K562 (cell line): ENCODE measurements around the gene RANBP3. TPM values are rescaled to one million over a fixed set of nuclear protein-coding genes. Genes with fewer than 3 reads are reported as not detected.

Source experiments
- CBX5 ChIP-seq: IDR thresholded peaks from 2 replicates; pipeline ENCODE4 v1.6.1; 2014; ENCODE audit warnings: low read depth, borderline replicate concordance
- FOS ChIP-seq: IDR thresholded peaks from 3 replicates; pipeline ENCODE4 v1.6.1; 2011; ENCODE audit not compliant: insufficient read length; ENCODE audit errors: extremely low read depth
- KLF16 ChIP-seq: IDR thresholded peaks from 2 replicates; pipeline ENCODE4 v1.6.1; 2016; ENCODE audit warnings: antibody characterized with exemption
- MECOM ChIP-seq: fragments of 250-450 bp; sonication (Bioruptor Pico); IDR thresholded peaks from 2 replicates; pipeline ENCODE4 v1.8.0; 2022; ENCODE audit warnings: inconsistent platforms
- MTA3 ChIP-seq: fragments of 450-650 bp; formaldehyde crosslinking; IDR thresholded peaks from 2 replicates; pipeline ENCODE4 v1.6.1; 2017; ENCODE audit warnings: mild to moderate bottlenecking, borderline replicate concordance
- MTF1 ChIP-seq: fragments of 250-450 bp; sonication (Bioruptor Pico); IDR thresholded peaks from 2 replicates; pipeline ENCODE4 v1.9.0; 2021; ENCODE audit warnings: moderate library complexity, mild to moderate bottlenecking, inconsistent platforms, borderline replicate concordance
- NCOA4 ChIP-seq: fragments of 450-650 bp; IDR thresholded peaks from 2 replicates; pipeline ENCODE4 v1.6.1; 2018; ENCODE audit warnings: mild to moderate bottlenecking; ENCODE audit not compliant: partially characterized antibody
- NEUROD1 ChIP-seq: fragments of 150-350 bp; IDR thresholded peaks from 2 replicates; pipeline ENCODE4 v1.6.1; 2014; ENCODE audit warnings: borderline replicate concordance, low read length, low read depth; ENCODE audit not compliant: partially characterized antibody
- SMAD1 ChIP-seq: fragments of 150-350 bp; IDR thresholded peaks from 2 replicates; pipeline ENCODE4 v1.6.1; 2014; ENCODE audit warnings: low read length, low read depth; ENCODE audit not compliant: partially characterized antibody
- SMAD3 ChIP-seq: fragments of 450-650 bp; formaldehyde crosslinking; conservative IDR thresholded peaks from 2 replicates; pipeline ENCODE4 v1.4.0; 2020; ENCODE audit warnings: mild to moderate bottlenecking
- TCF7L2 ChIP-seq: fragments of 150-350 bp; IDR thresholded peaks from 2 replicates; pipeline ENCODE4 v1.6.1; 2016; ENCODE audit warnings: low read depth, mild to moderate bottlenecking, low read length, moderate library complexity
- ZNF263 ChIP-seq: sonication (generic); formaldehyde crosslinking; IDR thresholded peaks from 2 replicates; pipeline ENCODE4 v1.8.0; 2022; ENCODE audit warnings: mild to moderate bottlenecking, missing genetic modification reagents, borderline replicate concordance
- ZNF75A ChIP-seq: fragments of 450-650 bp; formaldehyde crosslinking; IDR thresholded peaks from 2 replicates; pipeline ENCODE4 v1.4.0; 2020; ENCODE audit warnings: mild to moderate bottlenecking
- polyA plus RNA-seq, 8 experiments: library from polyadenylated mRNA; depleted of rRNA in 4 of 8; stranded (reverse) in 5 of 8; unstranded in 3 of 8; fragments of >200 nt; fragmentation: Nextera tagmentation in 2 of 8; fragmentation: Illumina TruSeq in 1 of 8; extraction: Ambion mirVana in 2 of 8; extraction: Trizol in 1 of 8; gene quantifications; 2 replicates each; pipeline versions ENCODE4 v1.2.1 to v1.2.3, GENCODE V29; 2011 to 2014; ENCODE audit warnings: inconsistent platforms in 1 of 8, missing spikeins in 1 of 8
- total RNA-seq, 7 experiments: library from RNA; depleted of rRNA in 6 of 7; stranded (reverse); fragments of >200 nt in 6 of 7; fragmentation: Illumina TruSeq in 2 of 7; extraction: Trizol in 2 of 7; gene quantifications; 2 replicates each; pipeline versions ENCODE4 v1.2.1 to v1.2.3, GENCODE V29; 2011 to 2021; ENCODE audit warnings: low replicate concordance in 1 of 7
- TF ChIP-seq, protein P1 (sequence below): fragments of 450-650 bp; IDR thresholded peaks from 2 replicates; pipeline ENCODE4 v1.6.1; 2016; ENCODE audit warnings: low read depth
- TF ChIP-seq, protein P2 (sequence below): fragments of 250-450 bp; sonication (Bioruptor Pico); IDR thresholded peaks from 2 replicates; pipeline ENCODE4 v1.5.0; 2021
- TF ChIP-seq, protein P3 (sequence below): fragments of 250-450 bp; sonication (Bioruptor Pico); IDR thresholded peaks from 2 replicates; pipeline ENCODE4 v1.9.0; 2021; ENCODE audit warnings: mild to moderate bottlenecking
- TF ChIP-seq, protein P4 (sequence below): fragments of 450-650 bp; IDR thresholded peaks from 2 replicates; pipeline ENCODE4 v1.6.1; 2017; ENCODE audit warnings: mild to moderate bottlenecking, moderate library complexity

The RANBP3 gene
- total and polyA plus RNA-seq, 9 of the 15 experiments (the other 6 are each of a cell fraction or from before 2014, with no cell fraction given) = 0.90 to 95.1 (median 63.2) TPM

DNA sequence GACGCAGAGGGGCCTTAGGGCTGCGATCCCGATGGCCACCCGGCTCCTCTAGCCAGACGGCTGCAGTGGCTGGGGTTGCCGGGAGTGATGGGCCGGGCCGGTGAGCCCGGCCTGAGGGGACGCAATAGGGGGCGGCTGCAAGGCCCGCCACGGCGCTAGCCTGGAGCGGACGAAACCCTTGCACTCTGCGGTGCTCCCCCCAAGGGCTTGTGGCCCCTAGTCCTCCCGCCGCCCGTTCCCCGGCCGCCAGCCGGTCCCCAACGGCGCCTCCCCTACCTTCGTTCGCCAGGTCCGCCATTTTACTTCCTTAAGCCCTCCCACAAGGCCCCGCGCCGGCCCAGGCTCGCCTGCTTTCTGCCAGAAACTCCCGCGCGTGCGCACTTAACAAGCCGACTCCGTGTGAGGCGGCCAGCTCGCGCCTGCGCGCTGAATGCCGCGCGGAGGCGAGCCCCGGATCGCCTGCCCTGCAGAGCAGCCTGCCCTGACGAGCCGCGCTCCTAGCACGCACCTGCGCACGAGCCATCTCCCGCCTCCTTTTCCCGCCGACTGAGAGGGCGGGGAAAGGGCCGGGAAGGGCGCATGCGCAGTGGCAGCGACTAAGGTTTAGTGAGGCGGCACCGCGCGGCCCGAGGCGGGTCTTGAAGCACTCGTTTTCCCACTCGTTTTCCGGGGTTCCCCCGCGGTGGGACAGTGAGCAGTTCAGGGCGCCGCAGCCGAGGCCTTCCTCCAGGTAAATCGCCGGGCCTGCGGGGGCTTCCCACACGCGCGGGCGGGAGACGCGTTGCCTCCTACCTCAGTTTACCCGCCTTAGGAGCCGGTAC, at the start of gene RANBP3 (continued):
- TF ChIP-seq MECOM (CRISPR knock-in tag) (no peak), TCF7L2 (no peak), ZNF263 (CRISPR knock-in tag) (peak; percentile 90), ZNF75A (peak; percentile 85), NCOA4 (no peak), SMAD3 (CRISPR knock-in tag) (no peak), NEUROD1 (no peak), FOS (no peak), KLF16 (no peak), CBX5 (no peak), MTF1 (CRISPR knock-in tag) (no peak), SMAD1 (peak; percentile 13), MTA3 (peak; percentile 8; the same call in 1 of the 2 replicates)
- TF ChIP-seq, protein P1, sequence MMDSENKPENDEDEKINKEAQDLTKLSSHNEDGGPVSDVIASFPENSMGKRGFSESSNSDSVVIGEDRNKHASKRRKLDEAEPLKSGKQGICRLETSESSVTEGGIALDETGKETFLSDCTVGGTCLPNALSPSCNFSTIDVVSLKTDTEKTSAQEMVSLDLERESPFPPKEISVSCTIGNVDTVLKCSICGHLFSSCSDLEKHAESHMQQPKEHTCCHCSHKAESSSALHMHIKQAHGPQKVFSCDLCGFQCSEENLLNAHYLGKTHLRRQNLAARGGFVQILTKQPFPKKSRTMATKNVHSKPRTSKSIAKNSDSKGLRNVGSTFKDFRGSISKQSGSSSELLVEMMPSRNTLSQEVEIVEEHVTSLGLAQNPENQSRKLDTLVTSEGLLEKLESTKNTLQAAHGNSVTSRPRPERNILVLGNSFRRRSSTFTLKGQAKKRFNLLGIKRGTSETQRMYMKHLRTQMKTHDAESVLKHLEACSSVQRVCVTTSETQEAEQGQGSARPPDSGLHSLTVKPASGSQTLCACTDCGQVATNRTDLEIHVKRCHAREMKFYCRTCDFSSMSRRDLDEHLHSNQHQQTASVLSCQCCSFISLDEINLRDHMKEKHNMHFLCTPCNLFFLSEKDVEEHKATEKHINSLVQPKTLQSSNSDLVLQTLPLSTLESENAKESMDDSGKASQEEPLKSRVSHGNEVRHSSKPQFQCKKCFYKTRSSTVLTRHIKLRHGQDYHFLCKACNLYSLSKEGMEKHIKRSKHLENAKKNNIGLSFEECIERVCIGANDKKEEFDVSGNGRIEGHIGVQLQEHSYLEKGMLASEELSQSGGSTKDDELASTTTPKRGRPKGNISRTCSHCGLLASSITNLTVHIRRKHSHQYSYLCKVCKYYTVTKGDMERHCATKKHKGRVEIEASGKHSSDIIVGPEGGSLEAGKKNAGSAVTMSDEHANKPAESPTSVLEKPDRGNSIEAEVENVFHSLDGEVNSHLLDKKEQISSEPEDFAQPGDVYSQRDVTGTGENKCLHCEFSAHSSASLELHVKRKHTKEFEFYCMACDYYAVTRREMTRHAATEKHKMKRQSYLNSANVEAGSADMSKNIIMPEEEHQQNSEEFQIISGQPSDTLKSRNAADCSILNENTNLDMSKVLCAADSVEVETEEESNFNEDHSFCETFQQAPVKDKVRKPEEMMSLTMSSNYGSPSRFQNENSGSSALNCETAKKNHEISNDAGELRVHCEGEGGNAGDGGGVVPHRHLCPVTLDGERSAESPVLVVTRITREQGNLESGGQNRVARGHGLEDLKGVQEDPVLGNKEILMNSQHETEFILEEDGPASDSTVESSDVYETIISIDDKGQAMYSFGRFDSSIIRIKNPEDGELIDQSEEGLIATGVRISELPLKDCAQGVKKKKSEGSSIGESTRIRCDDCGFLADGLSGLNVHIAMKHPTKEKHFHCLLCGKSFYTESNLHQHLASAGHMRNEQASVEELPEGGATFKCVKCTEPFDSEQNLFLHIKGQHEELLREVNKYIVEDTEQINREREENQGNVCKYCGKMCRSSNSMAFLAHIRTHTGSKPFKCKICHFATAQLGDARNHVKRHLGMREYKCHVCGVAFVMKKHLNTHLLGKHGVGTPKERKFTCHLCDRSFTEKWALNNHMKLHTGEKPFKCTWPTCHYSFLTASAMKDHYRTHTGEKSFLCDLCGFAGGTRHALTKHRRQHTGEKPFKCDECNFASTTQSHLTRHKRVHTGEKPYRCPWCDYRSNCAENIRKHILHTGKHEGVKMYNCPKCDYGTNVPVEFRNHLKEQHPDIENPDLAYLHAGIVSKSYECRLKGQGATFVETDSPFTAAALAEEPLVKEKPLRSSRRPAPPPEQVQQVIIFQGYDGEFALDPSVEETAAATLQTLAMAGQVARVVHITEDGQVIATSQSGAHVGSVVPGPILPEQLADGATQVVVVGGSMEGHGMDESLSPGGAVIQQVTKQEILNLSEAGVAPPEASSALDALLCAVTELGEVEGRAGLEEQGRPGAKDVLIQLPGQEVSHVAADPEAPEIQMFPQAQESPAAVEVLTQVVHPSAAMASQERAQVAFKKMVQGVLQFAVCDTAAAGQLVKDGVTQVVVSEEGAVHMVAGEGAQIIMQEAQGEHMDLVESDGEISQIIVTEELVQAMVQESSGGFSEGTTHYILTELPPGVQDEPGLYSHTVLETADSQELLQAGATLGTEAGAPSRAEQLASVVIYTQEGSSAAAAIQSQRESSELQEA = no peak
- TF ChIP-seq, protein P2, sequence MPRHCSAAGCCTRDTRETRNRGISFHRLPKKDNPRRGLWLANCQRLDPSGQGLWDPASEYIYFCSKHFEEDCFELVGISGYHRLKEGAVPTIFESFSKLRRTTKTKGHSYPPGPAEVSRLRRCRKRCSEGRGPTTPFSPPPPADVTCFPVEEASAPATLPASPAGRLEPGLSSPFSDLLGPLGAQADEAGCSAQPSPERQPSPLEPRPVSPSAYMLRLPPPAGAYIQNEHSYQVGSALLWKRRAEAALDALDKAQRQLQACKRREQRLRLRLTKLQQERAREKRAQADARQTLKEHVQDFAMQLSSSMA (CRISPR knock-in tag) = no peak
- TF ChIP-seq, protein P3, sequence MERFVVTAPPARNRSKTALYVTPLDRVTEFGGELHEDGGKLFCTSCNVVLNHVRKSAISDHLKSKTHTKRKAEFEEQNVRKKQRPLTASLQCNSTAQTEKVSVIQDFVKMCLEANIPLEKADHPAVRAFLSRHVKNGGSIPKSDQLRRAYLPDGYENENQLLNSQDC = no peak
- TF ChIP-seq, protein P4, sequence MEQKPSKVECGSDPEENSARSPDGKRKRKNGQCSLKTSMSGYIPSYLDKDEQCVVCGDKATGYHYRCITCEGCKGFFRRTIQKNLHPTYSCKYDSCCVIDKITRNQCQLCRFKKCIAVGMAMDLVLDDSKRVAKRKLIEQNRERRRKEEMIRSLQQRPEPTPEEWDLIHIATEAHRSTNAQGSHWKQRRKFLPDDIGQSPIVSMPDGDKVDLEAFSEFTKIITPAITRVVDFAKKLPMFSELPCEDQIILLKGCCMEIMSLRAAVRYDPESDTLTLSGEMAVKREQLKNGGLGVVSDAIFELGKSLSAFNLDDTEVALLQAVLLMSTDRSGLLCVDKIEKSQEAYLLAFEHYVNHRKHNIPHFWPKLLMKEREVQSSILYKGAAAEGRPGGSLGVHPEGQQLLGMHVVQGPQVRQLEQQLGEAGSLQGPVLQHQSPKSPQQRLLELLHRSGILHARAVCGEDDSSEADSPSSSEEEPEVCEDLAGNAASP = no peak
